Stimulated activated naive CD8-positive, alpha-beta T cell treated with anti-CD3 and anti-CD28 coated beads, Interleukin-15, Interleukin-2, amounts not matched to agents 100 U/mL and 50 U/mL, for 24 hours (primary cell): ENCODE results near the gene RCAN3.
A peak's percentile ranks its signal among the peaks of the same experiment; 100 is the strongest.

ENCODE experiments used
- ATAC-seq: fragments of 150-1000 bp; cut with Tn5 transposase; one replicate; pipeline ENCODE4 v1.10.0; 2021
- DNase-seq: peaks from one replicate; pipeline ENCODE4 v3.0.0; 2021

Gene RCAN3

GRCh38 chr1:24551290-24551959, 48.8 kb downstream of the RCAN3 start:
- DNase-seq = no peak
- ATAC-seq = no peak

GRCh38 chr1:24551960-24552571, 49.4 kb downstream of the RCAN3 start:
- ATAC-seq (no peak), DNase-seq (no peak)

- ATAC-seq (no peak), DNase-seq (no peak)
Measured at GRCh38 chr1:24553931-24554330, 51.3 kb downstream of the RCAN3 start.

- DNase-seq = no peak
- ATAC-seq = no peak
Measured at GRCh38 chr1:24554714-24555113, 52.1 kb downstream of the RCAN3 start.

- DNase-seq (peak; percentile 50), ATAC-seq (peak; percentile 33)
Measured at GRCh38 chr1:24555591-24556413, 53.2 kb downstream of the RCAN3 start, which contains the start of gene NCMAP. Gene NCMAP (plus strand): TSS chr1:24556087. CDS start chr1:24595431, 39,344 bp downstream.

- ATAC-seq = no peak
- no peak for DNase-seq
Measured at GRCh38 chr1:24556414-24556795, 53.8 kb downstream of the RCAN3 start.

- ATAC-seq (no peak), DNase-seq (no peak)
Measured at GRCh38 chr1:24557220-24557619, 54.6 kb downstream of the RCAN3 start.

GRCh38 chr1:24557711-24558131, 55.1 kb downstream of the RCAN3 start:
- ATAC-seq = no peak
- no peak for DNase-seq

GRCh38 chr1:24558455-24558854, 55.8 kb downstream of the RCAN3 start:
- DNase-seq (no peak), ATAC-seq (no peak)

- DNase-seq (no peak), ATAC-seq (no peak)
Measured at GRCh38 chr1:24558902-24559791, 56.5 kb downstream of the RCAN3 start.

GRCh38 chr1:24560361-24560760, 57.7 kb downstream of the RCAN3 start:
- DNase-seq = no peak
- no peak for ATAC-seq

GRCh38 chr1:24562625-24563024, 60.0 kb downstream of the RCAN3 start:
- no peak for DNase-seq
- no peak for ATAC-seq

GRCh38 chr1:24564695-24565094, 62.1 kb downstream of the RCAN3 start:
- no peak for DNase-seq
- ATAC-seq = no peak

- ATAC-seq (no peak), DNase-seq (no peak)
Measured at GRCh38 chr1:24566236-24566867, 63.7 kb downstream of the RCAN3 start.

GRCh38 chr1:24567792-24568388, 65.3 kb downstream of the RCAN3 start:
- DNase-seq (no peak), ATAC-seq (no peak)

- DNase-seq (no peak), ATAC-seq (no peak)
Measured at GRCh38 chr1:24568475-24568874, 65.8 kb downstream of the RCAN3 start.

GRCh38 chr1:24570265-24571125, 67.9 kb downstream of the RCAN3 start:
- ATAC-seq = no peak

GRCh38 chr1:24572301-24572700, 69.7 kb downstream of the RCAN3 start:
- ATAC-seq = no peak

More at GRCh38 chr1:24570265-24571125, 67.9 kb downstream of the RCAN3 start:
- no peak for DNase-seq

GRCh38 chr1:24575905-24576587, 73.4 kb downstream of the RCAN3 start:
- no peak for DNase-seq
- ATAC-seq = no peak

More at GRCh38 chr1:24572301-24572700, 69.7 kb downstream of the RCAN3 start:
- no peak for DNase-seq
